Tongue (tissue), 2 donors: ENCODE data around the gene PARS2. TPM values are rescaled to one million over a fixed set of nuclear protein-coding genes. Genes with fewer than 3 reads are reported as not detected.

Experiments
- DNase-seq: peaks from one replicate; pipeline ENCODE4 v3.0.0-alpha.2; 2015
- total RNA-seq: library from RNA; depleted of rRNA; stranded (reverse); fragments of >200 nt; gene quantifications from one replicate; pipeline ENCODE4 v1.2.3, GENCODE V29; 2014

Gene PARS2
- total RNA-seq, 1 donor from 2014 or later, result 5.8 TPM

DNA sequence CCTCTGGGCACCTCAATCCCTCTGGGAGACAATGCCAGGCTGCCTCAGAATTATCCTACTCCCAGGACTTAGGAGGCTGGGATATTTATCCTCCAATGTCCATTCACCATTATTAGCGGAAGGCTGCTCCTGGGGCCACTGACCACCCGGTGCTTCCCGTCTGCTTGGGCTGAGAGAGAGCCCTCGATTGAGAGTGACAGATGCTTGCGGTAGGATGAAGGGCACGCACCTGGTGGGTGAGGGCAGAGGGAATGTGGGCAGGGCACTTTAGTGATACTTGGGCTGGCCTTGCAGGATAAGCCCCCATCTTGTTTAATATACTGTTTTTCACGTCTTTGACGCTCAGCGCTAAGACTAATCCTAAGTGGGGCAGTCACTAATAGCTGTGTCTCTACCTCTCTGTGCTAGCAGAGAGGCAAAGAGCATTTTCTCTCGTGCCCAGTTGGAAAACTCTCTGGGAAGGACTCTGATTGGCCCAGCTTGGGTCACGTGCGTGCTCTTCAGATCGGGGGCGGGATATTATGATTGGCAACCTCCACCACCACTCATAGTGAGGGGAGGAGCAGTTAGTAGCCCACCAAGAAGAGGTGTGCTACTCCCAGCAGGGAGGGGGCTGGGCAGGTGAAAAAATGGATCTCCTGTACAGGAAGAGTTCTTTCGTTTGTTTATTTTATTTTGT is 10.6 kb upstream of the PARS2 start:
- DNase-seq, result peak; percentile 27

DNA sequence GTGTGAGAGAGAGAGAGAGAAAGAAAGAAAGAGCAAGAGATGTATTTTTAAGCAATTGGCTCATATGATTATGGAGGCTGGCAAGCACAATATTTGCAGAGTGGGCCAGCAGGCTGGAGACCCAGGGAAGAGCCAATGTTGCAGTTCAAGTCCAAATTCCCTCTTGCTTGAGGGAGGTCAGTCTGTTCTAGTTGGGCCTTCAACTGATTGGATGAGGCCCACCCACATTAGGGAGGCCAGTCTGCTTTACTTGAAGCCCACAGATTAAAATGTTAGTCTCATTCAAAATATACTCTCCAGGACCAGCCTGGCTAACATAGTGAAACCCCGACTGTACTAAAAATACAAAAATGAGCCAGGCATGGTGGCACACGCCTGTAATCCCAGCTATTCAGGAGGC is 8.6 kb upstream of the PARS2 start:
- DNase-seq, result no peak

DNA sequence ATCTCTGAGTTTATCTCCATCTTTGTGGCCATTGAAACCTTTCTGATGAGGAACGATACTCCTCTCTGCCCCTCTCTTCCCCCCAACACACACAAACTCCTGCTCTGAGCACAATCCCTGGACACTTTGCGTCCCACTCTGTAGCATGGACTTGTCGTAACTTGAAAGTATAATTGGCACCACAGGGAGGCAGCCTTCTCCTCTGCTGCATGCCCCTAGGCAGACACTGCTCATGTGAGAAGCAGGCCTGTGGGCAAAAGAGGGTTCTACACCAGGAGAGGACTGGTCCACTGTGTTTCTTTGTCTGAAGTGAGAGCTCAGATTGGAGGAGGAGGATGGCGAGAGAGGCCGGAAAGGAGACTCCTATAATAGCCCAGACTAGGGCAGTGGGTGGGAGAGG is 3.8 kb upstream of the PARS2 start:
- DNase-seq, result no peak

DNA sequence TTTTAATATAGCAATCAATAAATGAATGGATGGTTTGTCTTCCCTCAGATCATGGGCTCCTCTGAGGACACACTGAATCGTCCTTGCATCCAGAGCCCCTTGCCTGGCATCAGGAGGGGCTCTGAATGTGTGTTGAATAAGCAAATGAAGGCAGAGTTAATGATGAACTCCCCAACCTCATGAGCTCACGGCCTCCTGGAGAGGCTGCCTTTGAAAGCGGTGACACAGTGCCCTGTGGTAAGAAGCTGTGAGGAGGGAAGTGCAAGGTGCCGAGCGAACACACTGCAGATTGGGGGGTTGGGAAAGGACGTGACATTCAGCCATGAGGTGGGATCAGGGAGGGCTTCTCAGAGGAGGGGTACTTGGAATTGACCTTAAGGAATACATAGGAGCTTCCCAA is 3.2 kb upstream of the PARS2 start:
- no peak for DNase-seq

DNA sequence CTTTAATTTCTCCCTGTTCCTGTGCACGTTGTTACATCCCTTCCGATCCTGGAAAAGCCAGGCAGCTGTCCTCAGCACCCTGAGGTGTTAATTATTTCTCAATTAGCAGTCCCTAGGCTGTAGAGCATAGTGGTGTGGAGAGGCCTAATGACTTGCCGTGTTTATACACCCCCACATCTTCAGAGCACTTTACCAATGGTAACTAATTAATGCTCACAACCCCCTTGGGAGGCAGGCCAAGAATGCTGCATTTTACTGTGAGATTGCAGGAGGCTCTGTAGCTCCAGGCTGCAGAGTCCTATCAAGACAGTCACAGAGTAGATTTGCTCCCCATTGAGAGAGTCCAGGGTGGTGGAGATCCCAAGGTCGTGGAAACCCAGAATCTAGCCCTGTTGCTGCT is 2.4 kb upstream of the PARS2 start:
- DNase-seq, result no peak

DNA sequence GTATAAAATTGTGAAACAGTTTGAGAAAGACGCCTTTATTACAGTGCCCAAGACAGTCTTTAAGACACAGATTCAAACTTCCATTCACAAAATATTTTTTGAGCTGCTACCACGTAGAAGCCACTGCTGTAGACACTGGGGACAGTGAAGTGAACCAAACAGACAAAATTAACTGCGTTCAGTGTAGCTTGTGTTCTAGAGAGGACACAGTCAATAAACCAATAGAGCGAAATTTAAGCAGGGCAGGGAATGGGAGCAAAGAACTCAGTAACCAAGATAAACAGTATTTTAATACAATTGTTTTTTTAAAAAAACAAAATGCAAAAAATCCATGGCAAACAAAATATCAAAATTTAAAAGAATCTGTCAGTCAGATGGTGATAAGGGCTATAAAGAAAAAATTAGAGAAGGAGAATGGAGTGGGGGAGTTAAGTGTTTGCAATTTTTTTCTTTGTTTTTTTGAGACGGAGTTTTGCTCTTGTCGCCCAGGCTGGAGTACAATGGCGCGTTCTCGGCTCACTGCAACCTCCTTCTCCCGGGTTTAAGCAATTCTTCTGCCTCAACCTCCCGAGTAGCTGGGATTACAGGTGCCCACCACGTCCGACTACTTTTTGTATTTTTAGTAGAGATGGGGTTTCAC is 719 bp upstream of the PARS2 start:
- DNase-seq, result no peak

DNA sequence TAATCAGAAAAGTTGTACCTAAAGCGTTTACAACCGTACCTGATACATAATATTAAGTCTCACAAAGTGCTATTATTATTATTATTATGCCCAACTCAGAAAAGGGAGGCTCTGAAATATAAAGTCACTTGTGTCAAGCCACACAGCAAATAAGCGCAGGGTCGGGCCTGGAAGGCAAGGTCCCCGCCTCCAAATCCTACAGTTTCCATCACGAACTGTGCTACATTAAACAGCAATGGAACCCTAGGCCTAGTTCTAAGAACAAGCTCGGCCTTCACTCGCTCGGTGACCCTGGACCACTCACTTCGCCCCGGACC is 549 bp downstream of the PARS2 start:
- no peak for DNase-seq

DNA sequence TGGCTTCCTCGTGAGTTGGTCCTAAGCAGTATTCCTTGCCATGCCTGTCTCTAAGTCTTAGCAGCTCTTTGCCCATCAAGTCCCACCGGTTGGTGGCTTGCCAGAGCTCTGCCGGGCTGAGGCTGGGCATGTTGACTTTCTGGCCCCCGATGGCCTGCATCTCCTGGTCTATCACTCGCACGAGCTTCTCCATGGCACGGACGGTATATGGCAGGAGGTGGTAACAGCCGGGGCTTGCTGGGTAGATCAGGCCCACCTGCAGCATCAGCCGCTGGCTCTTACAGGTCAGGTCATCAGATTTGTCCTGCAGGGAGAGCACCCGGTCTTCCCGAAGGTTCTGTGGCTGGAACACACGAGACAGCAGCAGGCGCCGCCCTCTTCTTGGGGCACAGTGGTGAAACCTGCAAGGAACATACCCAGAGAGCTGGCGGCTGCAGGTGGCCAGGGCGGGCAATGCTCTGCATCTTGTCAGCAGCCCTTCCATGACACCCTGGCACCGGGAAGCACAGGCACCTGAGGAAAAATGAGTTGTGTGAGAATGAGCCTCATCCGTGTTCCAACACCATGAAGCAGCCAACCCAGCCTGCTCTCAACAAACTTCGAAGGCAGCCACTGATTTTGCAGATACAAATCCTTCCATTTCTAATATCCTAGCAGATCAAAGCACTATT is 5.5 kb downstream of the PARS2 start:
- DNase-seq, result no peak

DNA sequence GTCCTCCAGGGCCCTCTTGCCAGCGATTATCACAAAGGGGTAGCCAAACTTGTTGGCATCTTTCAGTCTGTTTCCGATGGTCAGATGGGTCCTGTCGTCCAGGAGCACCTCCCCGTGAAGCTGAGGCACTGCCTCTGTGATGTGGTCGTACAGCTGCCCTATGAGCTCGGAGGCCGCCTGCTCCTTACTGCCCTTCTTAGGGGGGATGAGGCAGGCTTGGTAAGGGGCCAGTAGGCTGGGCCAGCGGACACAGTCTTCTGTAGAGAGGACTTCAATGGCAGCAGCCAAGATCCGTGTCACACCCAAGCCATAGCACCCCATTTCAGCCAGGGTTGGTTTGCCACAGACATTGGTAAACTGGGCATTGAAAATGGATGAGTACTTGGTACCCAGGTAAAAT is 6.5 kb downstream of the PARS2 start:
- DNase-seq, result no peak

DNA sequence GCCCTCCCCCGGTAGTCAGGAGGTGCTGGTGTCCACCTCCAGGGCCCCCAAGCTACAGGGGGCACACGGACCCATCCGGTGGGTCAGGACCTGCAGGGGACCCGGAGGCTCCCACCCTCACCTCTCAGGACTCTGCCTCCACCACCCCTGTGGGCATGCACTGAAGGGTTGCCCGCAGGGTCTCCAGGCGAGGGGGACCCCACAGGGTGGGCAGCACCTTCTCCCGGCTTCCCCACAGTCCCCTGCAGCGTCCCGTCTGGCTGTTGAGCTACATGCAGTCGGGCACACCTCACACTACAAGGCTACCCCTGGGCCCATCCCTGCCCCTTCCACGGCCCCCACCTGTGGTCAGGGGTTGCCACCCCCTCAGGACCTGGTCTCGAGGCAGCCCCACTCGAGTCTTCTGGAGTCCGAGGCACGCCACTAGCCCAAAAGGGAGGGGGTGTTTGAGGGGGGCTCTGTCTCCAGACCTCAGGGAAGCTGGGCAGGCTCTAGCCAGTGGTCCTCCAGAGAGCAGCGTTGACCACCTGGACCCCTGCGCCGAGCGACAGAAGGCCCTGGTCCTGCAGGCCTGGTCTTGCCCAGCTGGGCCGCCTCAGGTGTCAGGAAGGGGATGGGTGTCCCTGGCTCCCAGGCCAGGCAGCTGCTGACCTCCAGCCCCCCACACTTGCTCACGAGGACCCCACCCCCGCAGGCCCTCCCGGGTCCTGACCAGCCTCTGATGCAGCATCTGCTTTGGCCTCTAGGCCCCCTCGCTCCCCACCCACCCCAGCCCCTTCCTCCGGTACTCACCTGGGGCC is 9.6 kb downstream of the PARS2 start:
- DNase-seq, result no peak

DNA sequence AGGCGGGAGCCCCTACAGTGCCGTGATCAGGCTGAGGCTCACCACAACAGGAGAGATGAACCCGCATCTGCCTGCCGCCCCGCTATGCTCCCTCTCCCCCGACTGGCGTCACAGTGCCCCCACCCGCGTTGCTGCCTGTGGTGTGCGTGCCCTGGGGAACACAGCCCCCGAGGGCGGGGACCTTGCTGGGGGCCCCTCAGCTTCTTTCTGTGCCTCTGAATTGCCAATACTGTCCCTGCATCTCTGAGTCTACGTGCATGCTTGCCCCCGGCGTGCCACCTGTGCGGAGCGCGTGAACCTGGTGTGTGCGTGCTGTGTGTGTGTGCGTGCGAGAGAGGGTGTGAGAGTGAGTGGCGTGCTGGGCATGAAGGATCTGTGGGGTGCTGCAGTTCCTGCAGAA is 10.3 kb downstream of the PARS2 start:
- no peak for DNase-seq

DNA sequence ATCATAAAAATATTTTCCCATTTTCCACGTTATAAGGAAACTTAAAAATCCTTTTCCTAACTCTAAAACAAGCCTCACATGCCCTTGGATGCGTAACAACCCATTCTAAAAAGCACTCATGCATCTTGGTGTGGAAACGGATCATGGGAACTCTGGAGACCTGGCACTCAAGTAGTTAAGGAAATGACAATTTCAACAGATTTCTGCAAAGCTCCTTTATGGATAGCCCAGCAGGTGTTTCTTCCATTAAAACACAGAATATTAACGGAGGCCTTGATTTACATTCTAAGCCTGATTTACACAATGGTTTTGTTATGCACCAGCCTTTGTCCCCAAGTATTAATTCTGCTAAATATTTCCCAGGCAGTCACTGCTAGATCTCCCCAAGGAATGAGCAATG is 12.9 kb downstream of the PARS2 start:
- DNase-seq, result no peak

DNA sequence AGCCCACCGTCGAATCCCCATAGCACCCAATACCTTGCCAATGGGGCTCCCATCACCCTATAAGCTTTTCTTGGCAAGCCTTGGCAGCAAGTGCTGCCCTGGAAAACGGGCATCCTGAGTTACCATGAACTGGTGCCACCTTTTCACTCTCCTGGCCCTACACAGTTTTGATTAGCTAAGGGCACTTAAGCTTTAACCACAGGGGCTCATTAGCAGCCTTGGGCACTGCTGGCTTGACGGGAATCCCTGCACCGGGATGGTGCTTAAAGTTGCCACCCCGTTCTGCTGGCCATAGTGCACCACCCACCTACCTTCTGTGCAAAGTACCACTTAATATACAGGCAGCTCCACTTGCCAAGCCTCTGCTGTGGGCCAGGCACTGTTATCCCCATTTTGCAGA is 13.7 kb downstream of the PARS2 start:
- no peak for DNase-seq

DNA sequence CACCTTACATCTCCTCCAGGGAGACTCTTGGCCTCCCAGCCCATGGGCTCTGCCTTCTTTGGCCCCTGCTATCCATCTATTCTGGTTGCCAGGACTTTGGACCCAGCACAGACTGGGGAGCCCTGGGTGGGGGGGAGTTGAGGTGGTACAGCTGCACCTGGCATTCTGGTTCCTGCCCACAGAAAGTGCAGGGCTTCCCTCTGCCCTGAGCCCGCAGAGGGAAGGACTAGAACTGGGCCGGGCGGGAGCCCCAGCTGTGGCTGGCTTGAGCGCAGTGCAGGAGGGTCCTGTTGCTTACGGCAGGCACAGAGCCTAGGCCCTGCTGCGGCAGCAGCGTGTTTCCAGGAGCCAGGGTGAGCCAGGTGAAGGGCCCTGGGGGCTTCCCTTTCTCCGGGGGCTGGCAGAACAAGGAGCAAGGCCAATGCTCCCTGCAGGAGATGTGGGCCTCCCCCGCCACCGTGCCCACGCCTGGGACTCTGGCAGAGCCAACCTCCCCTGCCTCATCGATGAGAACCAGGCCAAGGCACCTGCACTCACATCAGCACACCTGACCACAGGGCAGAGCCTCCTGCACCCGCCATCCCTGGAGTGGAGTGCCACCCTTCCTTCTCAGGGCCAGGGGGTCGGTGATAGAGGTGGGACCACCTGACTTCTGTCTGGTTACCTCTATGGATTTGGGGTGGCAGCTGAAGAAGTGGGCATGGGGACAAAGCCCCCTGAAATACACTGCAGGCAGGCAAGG is 16.1 kb downstream of the PARS2 start:
- no peak for DNase-seq

DNA sequence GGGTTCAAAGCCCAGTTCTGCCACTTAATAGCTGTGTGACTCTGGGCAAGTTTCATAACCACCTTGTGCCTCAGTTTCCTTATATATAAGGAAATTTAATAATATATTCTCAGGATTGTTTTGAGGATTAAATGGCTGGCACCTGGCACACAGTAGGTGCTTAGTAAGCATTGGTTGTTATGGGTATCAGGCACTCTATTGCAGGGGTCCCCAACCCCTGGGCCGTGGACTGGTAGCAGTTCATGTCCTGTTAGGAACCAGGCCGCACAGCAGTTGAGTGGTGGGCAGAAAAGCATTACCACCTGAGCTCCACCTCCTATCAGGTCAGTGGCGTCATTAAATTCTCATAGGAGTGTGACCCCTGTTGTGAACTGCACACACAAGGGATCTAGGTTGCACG is 18.5 kb downstream of the PARS2 start:
- no peak for DNase-seq

DNA sequence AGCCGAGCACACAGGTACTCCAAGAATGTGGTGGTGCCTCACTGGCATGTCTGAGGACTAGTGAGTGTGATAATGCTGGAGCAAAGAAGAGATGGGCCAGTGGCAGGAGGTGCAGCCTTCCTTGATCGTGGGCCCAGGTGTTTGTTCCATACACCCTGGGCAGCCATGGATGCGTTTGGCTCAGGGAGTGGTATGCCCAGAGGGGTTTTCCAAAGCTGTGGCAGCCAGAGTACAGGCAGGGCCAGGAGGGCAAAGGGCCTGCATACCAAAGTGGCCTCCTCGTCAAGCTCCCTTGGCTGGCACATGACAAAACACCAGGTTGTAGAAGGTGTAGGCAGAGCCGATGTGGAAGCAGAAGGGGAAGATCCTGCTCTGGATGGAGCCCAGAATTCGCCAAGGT is 19.0 kb downstream of the PARS2 start:
- no peak for DNase-seq

DNA sequence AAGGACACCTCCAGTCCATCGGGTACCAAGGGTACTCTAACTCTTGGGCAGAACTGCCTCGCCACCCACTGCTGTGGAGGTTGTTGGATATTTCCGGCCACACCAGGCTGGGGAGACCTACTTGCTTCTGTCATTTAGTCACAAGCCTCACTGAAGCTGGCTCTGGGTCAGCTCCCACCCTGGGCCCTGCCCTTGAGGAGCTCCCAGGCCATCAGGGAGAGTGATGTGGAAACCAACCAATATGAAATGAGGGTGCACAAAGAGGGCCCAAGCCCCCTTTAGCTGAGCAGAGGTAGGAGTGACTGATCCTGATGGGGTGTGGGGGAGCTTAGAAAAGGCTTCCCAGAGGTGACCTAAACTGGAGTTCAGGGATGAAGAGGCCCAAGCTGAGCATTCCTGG is 19.6 kb downstream of the PARS2 start:
- no peak for DNase-seq

DNA sequence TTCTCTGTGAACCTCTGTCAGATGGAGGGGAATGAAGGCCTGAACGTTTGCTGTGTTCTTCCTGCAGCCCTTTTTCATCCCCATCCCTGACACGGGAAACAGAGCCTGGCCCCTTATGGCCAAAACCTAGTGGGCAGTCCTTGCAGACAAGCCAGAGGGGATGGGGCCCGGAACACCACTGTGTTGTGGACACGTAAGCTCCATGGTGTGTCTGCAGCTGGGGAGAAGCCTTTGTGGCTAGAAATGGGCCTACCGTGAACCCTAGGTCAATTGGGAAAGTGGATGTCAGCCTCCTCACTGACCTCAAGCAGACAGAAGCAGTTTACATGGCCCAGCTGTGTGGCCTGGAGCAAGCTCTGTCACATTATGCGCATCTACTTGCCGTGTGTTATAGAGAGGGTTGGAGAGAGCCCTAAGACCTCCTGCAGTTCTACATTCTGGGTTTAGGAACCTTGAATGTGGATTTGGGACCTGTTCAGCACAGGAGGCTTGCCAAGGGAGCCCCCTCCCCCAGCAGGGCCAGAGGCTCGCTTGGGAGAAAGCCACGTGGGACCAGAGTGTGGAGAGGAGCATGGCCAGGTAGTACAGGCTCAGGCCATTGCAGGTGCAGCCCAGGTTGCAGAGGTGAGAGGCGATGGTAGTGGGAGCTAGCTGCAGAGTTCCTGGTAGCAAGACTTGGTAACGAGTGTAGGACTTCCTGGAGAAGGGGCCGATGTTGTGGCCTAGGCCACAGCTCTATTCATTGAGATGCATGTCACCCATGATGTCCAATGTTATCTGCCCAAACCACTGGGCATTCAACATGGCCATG is 20.7 kb downstream of the PARS2 start:
- DNase-seq, result no peak

DNA sequence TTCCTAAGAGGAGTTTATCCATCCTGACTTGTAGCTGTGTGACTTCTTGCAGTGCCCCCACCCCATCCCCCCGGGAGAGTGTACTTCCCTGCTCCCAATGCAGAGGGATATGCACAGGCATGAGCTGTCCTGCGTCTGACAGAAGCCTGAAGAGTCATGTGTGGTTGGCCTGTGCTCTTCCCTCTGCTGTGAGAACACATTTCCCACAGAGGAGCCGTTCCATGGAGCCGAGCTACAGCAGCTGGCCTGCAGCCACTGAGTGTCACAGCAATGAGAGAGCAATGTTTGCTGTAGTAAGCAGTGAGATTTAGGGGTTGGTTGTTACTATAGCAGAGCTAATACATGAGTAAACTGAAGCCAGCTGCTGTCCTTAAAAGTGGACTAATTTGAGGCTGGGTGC is 22.0 kb downstream of the PARS2 start:
- peak; percentile 30 for DNase-seq

DNA sequence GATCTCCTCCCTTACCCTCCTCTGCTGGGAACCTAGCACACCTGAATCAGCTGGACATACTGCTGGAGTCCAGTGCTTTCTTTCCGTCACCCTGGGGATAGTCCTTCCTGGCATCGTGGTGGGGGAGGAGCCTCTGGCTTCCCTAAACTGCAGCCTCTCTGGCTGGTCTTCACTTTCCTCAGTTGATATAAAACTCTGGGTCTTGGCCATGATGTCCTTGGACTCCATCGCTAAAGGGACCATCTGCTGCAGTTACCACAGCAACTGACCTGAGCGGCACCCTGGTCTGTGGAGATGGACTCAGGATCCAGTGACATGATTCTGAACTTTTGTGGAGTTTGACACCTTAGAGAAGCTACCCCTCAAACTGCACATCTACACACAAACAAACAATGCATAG is 22.8 kb downstream of the PARS2 start:
- DNase-seq, result no peak

DNA sequence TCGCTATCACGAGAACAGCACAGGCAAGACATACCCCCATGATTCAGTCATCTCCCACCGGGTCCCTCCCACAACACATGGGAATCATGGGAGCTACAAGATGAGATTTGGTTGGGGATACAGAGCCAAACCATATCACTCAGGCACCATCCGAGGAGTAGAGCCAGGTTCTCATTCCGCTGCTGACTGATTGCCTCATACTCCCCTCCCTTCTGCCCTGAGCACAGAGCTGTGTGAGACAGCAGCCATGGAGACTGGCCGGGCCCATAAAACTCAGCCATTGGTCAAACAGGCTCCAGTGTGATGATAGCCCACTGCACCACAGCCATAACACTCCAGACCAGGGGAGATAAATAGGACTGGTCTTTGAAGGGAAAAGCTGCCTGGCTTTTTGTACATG is 26.1 kb downstream of the PARS2 start:
- no peak for DNase-seq

DNA sequence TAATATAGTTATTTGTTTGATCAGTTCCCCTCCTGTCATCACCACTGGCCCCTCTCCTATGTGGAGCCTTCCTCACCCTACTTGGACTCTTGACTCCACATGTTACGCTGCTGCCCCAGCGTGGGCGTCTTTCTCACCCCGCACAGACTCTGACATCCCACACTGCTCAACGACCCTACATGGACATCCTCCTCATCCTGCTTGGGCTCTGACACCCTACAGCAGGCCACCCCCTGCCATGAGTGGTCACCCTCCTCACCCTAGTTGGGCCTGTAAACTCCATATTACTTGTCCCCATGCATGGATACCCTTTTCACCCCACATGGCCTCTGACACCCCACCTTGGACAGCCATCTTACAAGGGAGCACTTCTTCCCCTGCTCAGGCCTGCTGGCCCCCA is 27.6 kb downstream of the PARS2 start:
- no peak for DNase-seq
